ENCODE measurements around the gene WDR64.

- no peak for TF ChIP-seq CTCF (IDR thresholded peaks at IDR 0.05)
- no peak for TF ChIP-seq POLR2AphosphoS5 (IDR thresholded peaks at IDR 0.05; ENCODE audit: insufficient read depth in 1 of 2, low read depth in 1 of 2)
Observed at GRCh38 chr1:241849345-241849695, 197.2 kb downstream of the WDR64 start.
